ENCODE data around the gene OGFOD3. TPM values are rescaled to one million over a fixed set of nuclear protein-coding genes. Genes with fewer than 3 reads are reported as not detected.
"Not testable (repeated sequence)": the region's sequence is repeated elsewhere in the genome, so short reads cannot be mapped to it uniquely, and the experiment has no call there.

Gene OGFOD3
- total and polyA plus RNA-seq, 2 experiments from 2014 or later, result 25.7 to 30.5 TPM

GRCh38 chr17:82463925-82464566 lies 45.7 kb upstream of the OGFOD3 start:
- Histone ChIP-seq H3K4me3 (no peak overlapping the region), H3K9me3 (ENCODE audit: low read depth) (no peaks in the 10 kb centered on the region), H3K79me2 (peaks cover 22% of the 10 kb centered on the region), H3K27ac (no peak overlapping the region), H3K27me3 (no peaks in the 10 kb centered on the region), H3K9me2 (replicated peaks; ENCODE audit: insufficient read depth) (no peaks in the 10 kb centered on the region), H3K4me1 (ENCODE audit: insufficient read depth) (peaks cover 14% of the 10 kb centered on the region), H3K36me3 (replicated peaks; ENCODE audit: insufficient read depth, low read depth) (no peaks in the 10 kb centered on the region), H4K20me1 (ENCODE audit: insufficient read depth, poor library complexity, severe bottlenecking) (peaks cover 5% of the 10 kb centered on the region), H2AFZ (no peak overlapping the region), H3K4me2 (no peak overlapping the region)
- 95% methylated on average over 7 of the region's 7 CpGs for WGBS (ENCODE audit: low lambda C conversion rate, missing lambda C conversion rate)
- no peak for DNase-seq (ENCODE audit: low spot score)
- TF ChIP-seq CTCF (IDR thresholded peaks at IDR 0.05; ENCODE audit: poor library complexity) (no peak), EZH2phosphoT487 (IDR thresholded peaks at IDR 0.05; ENCODE audit: low read depth, severe bottlenecking, unreplicated experiment) (no peak), EZH2 (IDR thresholded peaks at IDR 0.05; ENCODE audit: borderline replicate concordance) (no peak)

GRCh38 chr17:82463391-82463790 lies 45.0 kb upstream of the OGFOD3 start:
- no peak overlapping the region for H3K4me2 ChIP-seq
- H3K9me3 ChIP-seq (ENCODE audit: low read depth), result no peaks in the 10 kb centered on the region
- no peak for TF ChIP-seq EZH2phosphoT487 (IDR thresholded peaks at IDR 0.05; ENCODE audit: low read depth, severe bottlenecking, unreplicated experiment)
- no peak for TF ChIP-seq CTCF (IDR thresholded peaks at IDR 0.05; ENCODE audit: poor library complexity)
- no peak for TF ChIP-seq EZH2 (IDR thresholded peaks at IDR 0.05; ENCODE audit: borderline replicate concordance)
- DNase-seq (ENCODE audit: low spot score), result no peak
- no peak overlapping the region for H3K27ac ChIP-seq
- no peaks in the 10 kb centered on the region for H3K9me2 ChIP-seq (replicated peaks; ENCODE audit: insufficient read depth)
- no peaks in the 10 kb centered on the region for H3K27me3 ChIP-seq
- H2AFZ ChIP-seq, result no peak overlapping the region
- H4K20me1 ChIP-seq (ENCODE audit: insufficient read depth, poor library complexity, severe bottlenecking), result peaks cover 5% of the 10 kb centered on the region
- H3K4me1 ChIP-seq (ENCODE audit: insufficient read depth), result peaks cover 14% of the 10 kb centered on the region
- peaks cover 23% of the 10 kb centered on the region for H3K79me2 ChIP-seq
- 89% methylated on average over 6 of the region's 6 CpGs for WGBS (ENCODE audit: low lambda C conversion rate, missing lambda C conversion rate)
- no peak overlapping the region for H3K4me3 ChIP-seq
- no peaks in the 10 kb centered on the region for H3K36me3 ChIP-seq (replicated peaks; ENCODE audit: insufficient read depth, low read depth)

GRCh38 chr17:82461827-82462524 lies 43.6 kb upstream of the OGFOD3 start:
- H3K4me2 ChIP-seq, result peak overlapping the region; percentile 41
- no peaks in the 10 kb centered on the region for H3K27me3 ChIP-seq
- peaks cover 5% of the 10 kb centered on the region for H4K20me1 ChIP-seq (ENCODE audit: insufficient read depth, poor library complexity, severe bottlenecking)
- no peaks in the 10 kb centered on the region for H3K9me3 ChIP-seq (ENCODE audit: low read depth)
- no peak overlapping the region for H3K4me3 ChIP-seq
- WGBS (ENCODE audit: low lambda C conversion rate, missing lambda C conversion rate), result 63% methylated on average over 10 of the region's 10 CpGs
- peaks cover 22% of the 10 kb centered on the region for H3K4me1 ChIP-seq (ENCODE audit: insufficient read depth)
- H3K27ac ChIP-seq, result peak overlapping the region; percentile 85
- H2AFZ ChIP-seq, result no peak overlapping the region
- H3K79me2 ChIP-seq, result peaks cover 23% of the 10 kb centered on the region
- DNase-seq (ENCODE audit: low spot score), result peak; percentile 67
- H3K9me2 ChIP-seq (replicated peaks; ENCODE audit: insufficient read depth), result no peaks in the 10 kb centered on the region
- TF ChIP-seq EZH2 (IDR thresholded peaks at IDR 0.05; ENCODE audit: borderline replicate concordance), result no peak
- TF ChIP-seq EZH2phosphoT487 (IDR thresholded peaks at IDR 0.05; ENCODE audit: low read depth, severe bottlenecking, unreplicated experiment), result no peak
- TF ChIP-seq CTCF (IDR thresholded peaks at IDR 0.05; ENCODE audit: poor library complexity), result no peak
- H3K36me3 ChIP-seq (replicated peaks; ENCODE audit: insufficient read depth, low read depth), result no peaks in the 10 kb centered on the region

- H3K27ac ChIP-seq; H2AFZ ChIP-seq; H3K9me3 ChIP-seq (ENCODE audit: low read depth); DNase-seq (ENCODE audit: low spot score); H3K9me2 ChIP-seq (replicated peaks; ENCODE audit: insufficient read depth); H3K27me3 ChIP-seq; H3K36me3 ChIP-seq (replicated peaks; ENCODE audit: insufficient read depth, low read depth); H4K20me1 ChIP-seq (ENCODE audit: insufficient read depth, poor library complexity, severe bottlenecking); H3K4me3 ChIP-seq: not testable (repeated sequence)
- H3K4me1 ChIP-seq (ENCODE audit: insufficient read depth), result peaks cover 22% of the 10 kb centered on the region
- 97% methylated on average over 9 of the region's 9 CpGs for WGBS (ENCODE audit: low lambda C conversion rate, missing lambda C conversion rate)
- peaks cover 23% of the 10 kb centered on the region for H3K79me2 ChIP-seq
- peak overlapping the region; percentile 94 for H3K4me2 ChIP-seq
Observed at GRCh38 chr17:82459936-82460335, 41.5 kb upstream of the OGFOD3 start.

Measured in hepatocyte (in vitro differentiated cells).